ENCODE measurements around the gene DPYD.

DPYD gene

DNA sequence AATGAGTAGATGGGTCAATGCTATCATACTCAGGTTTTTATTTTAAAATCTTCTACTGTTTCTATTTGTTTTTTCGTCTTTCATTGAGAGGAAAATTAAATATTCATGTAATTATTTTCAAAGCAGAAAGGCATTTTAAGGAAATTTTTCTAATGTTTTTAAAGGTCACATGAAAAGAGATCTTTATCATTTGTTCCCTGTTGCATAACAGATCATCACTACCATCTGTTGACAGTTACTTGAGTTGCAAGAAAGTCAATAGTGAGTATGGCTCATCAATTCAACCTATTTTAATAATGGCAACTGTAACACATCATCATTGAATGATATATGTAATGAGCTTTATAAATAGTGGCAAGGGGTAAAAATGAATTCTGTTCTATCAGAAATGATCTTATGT, 369.7 kb downstream of the DPYD start:
- DNase-seq (ENCODE audit: low read depth in 2 of 3, low spot score in 1 of 3), result no peak

- DNase-seq (ENCODE audit: low read depth in 2 of 3, low spot score in 1 of 3), result no peak
Observed at GRCh38 chr1:97545446-97545845, 375.4 kb downstream of the DPYD start.

DNA sequence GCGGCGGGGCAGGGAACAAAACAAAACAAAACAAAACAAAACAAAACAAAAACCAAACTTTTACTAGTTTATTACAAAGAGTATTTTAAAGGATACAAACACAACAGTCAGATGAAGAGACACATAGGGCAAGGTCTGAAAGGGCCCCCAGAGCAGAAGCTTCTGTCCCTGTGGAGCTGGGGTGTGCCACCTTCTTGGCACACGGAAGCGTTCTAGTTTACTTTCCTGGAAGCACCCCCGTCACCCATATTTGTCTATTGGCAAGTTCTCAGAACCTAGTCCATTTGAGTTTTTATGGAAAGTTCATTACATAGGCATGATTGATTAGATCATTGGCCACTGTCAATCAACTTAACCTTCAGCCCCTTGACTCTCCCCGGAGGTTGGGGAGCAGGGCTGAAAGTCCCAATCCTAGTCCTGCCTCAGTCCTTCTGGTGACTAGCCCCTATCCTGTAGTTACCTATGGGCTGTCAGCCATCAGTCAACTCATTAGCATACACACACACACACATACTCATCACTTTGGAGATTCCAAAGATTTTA, 380.4 kb downstream of the DPYD start:
- DNase-seq (ENCODE audit: low read depth in 2 of 3, low spot score in 1 of 3), result no peak

GRCh38 chr1:97538113-97538512, 382.7 kb downstream of the DPYD start:
- no peak for DNase-seq (ENCODE audit: low read depth in 2 of 3, low spot score in 1 of 3)

DNA sequence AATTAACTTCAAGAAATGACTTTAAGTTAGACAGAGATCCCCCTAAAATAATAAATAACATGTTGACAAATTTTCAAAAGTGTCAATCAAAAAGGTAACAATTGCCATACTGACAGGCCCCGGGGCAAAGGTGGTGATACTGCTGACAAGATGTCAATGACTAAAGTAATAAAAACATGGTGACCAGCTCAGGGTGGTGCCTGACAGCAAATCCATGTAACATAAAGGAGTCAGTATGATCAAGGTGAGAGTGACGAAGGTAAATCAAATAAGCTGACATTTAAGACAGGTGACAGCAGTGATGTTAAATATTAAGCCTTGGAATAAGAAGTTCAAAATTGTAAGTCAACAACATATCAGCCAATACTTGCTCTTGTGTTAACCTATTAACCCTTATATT, 387.5 kb downstream of the DPYD start:
- no peak for DNase-seq (ENCODE audit: low read depth in 2 of 3, low spot score in 1 of 3)

- no peak for DNase-seq (ENCODE audit: low read depth in 2 of 3, low spot score in 1 of 3)
Observed at GRCh38 chr1:97529600-97529999, 391.2 kb downstream of the DPYD start.

GRCh38 chr1:97524211-97524610, 396.6 kb downstream of the DPYD start:
- no peak for DNase-seq (ENCODE audit: low read depth in 2 of 3, low spot score in 1 of 3)

DNA sequence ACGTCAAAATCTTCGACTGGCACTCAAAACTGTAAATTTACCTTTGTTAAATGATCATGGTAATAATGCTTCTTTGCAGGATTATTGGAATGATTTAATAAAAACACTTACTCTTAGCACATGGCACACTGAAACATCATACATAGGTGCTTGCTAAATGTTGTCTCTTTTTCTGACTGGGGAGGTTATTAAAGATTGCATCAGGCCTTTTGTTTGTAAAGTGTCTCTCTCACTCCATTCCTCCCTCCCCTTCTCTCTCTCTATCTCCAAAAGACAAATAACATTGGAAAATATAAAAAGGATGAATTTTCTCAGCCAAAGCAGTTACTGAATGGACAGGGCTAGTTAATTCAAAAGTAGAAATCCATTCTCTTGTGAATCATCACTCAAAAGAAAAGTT, 404.2 kb downstream of the DPYD start:
- DNase-seq (ENCODE audit: low read depth in 2 of 3, low spot score in 1 of 3), result no peak

- no peak for DNase-seq (ENCODE audit: low read depth in 2 of 3, low spot score in 1 of 3)
Observed at GRCh38 chr1:97508653-97509218, 412.1 kb downstream of the DPYD start.

DNA sequence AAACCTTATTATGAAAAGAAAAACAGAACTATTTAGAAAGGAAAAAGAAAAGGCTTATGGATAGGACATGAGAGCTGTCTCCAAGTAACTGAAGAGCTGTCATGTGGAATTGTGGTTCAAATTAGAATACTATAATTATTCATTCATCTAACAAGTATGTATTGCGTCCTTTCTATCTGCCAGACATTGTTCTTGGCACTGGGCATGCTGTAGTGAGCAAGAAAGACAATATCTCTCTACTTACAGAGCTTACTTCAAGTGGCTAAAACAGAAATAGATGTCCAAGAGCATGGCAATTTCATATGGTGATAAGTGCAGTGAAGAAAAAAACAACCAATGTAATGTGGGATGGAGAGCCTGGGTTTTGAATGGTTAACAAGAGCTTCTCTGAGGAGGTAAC, 413.0 kb downstream of the DPYD start:
- DNase-seq (ENCODE audit: low read depth in 2 of 3, low spot score in 1 of 3), result no peak

- no peak for DNase-seq (ENCODE audit: low read depth in 2 of 3, low spot score in 1 of 3)
Observed at GRCh38 chr1:97506368-97506767, 414.5 kb downstream of the DPYD start.

GRCh38 chr1:97505816-97506215, 415.0 kb downstream of the DPYD start:
- no peak for DNase-seq (ENCODE audit: low read depth in 2 of 3, low spot score in 1 of 3)

- no peak for DNase-seq (ENCODE audit: low read depth in 2 of 3, low spot score in 1 of 3)
Observed at GRCh38 chr1:97505289-97505688, 415.5 kb downstream of the DPYD start.

DNA sequence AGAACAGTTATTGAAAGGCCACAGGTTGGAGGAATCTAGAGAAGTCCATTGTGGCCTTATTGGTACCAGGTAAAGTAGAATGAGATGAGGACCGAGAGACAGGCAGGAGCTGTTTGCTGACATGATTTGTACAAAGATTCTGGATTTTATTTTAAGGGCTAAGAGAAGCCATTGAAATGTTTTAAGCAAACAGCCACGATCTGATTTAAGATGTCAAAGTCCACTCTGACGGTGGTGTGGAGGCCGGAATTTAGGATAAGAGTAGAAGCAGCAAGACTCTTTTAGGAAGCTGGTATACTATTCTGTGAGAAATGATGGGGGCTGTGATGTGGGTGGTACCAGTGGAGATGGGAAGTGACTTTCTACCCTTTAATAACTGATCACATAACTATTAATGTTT, 418.5 kb downstream of the DPYD start:
- no peak for DNase-seq (ENCODE audit: low read depth in 2 of 3, low spot score in 1 of 3)

DNA sequence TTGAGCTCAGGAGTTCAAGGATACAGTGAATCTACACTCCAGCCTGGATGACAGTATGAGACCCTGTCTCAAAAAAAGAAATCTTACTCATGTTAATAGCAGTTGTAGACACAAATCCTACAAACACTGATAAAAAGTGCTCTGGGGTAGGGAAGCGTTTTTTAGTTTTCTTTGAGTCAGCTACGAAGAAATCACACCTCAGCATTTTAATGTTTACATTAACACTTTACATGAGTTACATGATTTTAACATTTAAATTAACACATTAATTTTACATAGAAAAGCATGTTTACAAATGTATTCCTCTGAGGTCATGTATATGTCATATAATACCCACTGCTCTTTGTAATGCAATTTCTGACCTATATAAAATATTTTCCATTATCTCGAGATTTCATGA, 419.2 kb downstream of the DPYD start:
- DNase-seq (ENCODE audit: low read depth in 2 of 3, low spot score in 1 of 3), result no peak

DNA sequence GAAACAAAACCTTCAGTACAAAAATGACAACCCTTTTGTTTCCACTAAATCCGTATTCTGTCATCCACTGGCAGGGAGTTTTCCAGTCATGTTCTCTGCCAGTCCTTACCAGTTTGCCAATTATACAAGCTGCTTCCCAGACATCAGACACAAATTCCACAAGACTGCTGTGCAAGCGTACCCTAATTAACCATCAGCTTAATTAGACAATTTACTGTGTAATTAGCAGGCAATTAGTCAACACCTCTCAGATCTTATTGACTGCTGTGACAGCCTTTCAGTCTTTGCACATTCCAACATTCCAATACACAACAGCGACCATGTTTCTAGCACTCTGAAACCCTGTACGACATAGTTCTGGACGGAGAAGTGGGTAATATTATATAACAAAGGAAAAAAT, 420.1 kb downstream of the DPYD start:
- DNase-seq (ENCODE audit: low read depth in 2 of 3, low spot score in 1 of 3), result no peak

DNA sequence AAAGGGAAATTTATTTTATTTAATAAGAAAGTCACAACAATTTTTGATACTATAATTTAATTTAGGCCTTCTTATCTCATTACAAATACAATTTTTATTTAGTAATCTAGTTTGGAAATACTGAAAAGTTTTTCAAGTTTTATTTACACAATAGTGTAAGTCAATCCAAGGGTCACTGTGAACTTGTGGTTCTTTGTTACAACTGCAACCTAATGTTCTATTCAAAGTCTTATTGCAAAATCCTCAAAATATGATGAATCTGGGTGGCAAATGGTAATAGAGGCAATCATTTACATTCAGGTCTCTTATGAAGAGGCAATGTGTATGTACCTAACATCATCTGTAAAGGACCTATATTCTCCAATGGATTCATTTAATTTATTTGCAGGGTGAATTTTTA, 421.2 kb downstream of the DPYD start:
- no peak for DNase-seq (ENCODE audit: low read depth in 2 of 3, low spot score in 1 of 3)

GRCh38 chr1:97489834-97490233, 431.0 kb downstream of the DPYD start:
- no peak for DNase-seq (ENCODE audit: low read depth in 2 of 3, low spot score in 1 of 3)

DNA sequence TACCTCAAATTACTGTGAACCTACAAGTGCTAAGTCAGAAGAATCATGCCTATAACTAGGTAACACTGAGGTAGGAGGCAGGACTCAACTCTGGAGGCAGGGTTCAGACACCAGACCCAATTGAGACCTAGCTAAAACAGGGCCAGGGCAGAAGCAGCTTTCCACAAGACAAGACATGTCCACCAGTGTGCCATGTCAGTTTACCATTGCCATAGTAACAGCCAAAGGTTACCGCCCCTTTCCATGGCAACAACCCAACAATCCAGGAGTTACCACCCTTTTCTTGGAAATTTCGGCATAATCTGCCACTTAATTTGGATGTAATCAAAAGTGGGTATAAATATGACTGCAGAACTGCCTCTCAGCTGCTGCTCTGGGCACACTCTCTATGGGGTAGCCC, 432.3 kb downstream of the DPYD start:
- no peak for DNase-seq (ENCODE audit: low read depth in 2 of 3, low spot score in 1 of 3)

GRCh38 chr1:97482022-97482421, 438.8 kb downstream of the DPYD start:
- no peak for DNase-seq (ENCODE audit: low read depth in 2 of 3, low spot score in 1 of 3)

- no peak for DNase-seq (ENCODE audit: low read depth in 2 of 3, low spot score in 1 of 3)
Observed at GRCh38 chr1:97467445-97467844, 453.4 kb downstream of the DPYD start.

GRCh38 chr1:97464305-97464704, 456.5 kb downstream of the DPYD start:
- no peak for DNase-seq (ENCODE audit: low read depth in 2 of 3, low spot score in 1 of 3)

DNA sequence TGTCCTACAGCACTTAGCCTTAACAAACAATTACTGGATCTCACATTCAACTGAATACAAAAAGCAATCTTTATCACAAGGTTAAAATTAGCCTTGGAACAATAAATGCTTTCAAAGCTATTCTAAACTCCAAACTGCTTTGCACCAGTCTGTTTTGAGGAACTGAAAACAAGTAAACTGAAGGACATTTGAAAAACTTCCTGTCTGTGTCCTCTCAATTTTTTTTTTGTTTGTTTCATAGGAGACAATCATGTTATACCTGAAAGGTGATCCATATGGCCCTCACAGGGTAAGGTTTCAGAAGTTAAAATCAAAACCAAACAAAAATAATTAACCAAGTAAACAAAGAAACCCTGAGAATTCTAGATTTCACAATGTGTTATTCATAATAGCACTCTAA, 459.1 kb downstream of the DPYD start:
- no peak for DNase-seq (ENCODE audit: low read depth in 2 of 3, low spot score in 1 of 3)

Data from stimulated activated CD4-positive, alpha-beta T cell treated with anti-CD3 and anti-CD28 coated beads, Interleukin-12 subunit alpha, Interleukin-12 subunit beta, amount 100 ng/mL, for 48 hours (primary cell).